GM12864 (cell line): ENCODE data around the gene C9.

Experiments used
- DNase-seq: peaks from one replicate; pipeline ENCODE4 v3.0.0-alpha.2; 2011; ENCODE audit warnings: low read depth
- H3K4me3 ChIP-seq: 2 replicates; pipeline ENCODE4 v1.5.1; 2011; ENCODE audit warnings: mild to moderate bottlenecking, low read depth, low read length, control low read depth
- TF ChIP-seq, protein P1 (sequence below): IDR thresholded peaks from 2 replicates; pipeline ENCODE4 v1.5.1; 2011; ENCODE audit warnings: low read depth, mild to moderate bottlenecking, moderate library complexity, low read length, control low read depth, inconsistent platforms; ENCODE audit errors: missing control alignments

The C9 gene

DNA sequence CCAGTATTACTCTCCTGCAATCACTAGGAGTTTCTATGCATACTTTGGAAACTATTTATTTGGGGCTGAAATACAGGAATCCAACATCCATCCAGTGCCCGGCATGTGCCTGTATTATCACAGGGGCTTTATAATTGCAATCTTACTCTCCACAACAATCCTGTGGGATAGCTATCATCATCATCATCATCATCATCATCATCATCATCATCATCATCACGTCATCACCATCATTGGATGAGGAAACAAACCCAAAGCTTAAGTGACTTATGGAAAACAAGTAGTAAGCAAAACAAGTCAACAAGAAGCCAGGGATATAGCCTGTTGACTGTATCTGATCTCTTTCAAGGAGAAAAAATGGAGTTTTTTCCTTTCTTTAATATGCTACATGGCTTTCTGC lies 97.1 kb downstream of the C9 start:
- DNase-seq: no peak
- TF ChIP-seq, protein P1, sequence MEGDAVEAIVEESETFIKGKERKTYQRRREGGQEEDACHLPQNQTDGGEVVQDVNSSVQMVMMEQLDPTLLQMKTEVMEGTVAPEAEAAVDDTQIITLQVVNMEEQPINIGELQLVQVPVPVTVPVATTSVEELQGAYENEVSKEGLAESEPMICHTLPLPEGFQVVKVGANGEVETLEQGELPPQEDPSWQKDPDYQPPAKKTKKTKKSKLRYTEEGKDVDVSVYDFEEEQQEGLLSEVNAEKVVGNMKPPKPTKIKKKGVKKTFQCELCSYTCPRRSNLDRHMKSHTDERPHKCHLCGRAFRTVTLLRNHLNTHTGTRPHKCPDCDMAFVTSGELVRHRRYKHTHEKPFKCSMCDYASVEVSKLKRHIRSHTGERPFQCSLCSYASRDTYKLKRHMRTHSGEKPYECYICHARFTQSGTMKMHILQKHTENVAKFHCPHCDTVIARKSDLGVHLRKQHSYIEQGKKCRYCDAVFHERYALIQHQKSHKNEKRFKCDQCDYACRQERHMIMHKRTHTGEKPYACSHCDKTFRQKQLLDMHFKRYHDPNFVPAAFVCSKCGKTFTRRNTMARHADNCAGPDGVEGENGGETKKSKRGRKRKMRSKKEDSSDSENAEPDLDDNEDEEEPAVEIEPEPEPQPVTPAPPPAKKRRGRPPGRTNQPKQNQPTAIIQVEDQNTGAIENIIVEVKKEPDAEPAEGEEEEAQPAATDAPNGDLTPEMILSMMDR: no peak
- no peak overlapping the region for H3K4me3 ChIP-seq

DNA sequence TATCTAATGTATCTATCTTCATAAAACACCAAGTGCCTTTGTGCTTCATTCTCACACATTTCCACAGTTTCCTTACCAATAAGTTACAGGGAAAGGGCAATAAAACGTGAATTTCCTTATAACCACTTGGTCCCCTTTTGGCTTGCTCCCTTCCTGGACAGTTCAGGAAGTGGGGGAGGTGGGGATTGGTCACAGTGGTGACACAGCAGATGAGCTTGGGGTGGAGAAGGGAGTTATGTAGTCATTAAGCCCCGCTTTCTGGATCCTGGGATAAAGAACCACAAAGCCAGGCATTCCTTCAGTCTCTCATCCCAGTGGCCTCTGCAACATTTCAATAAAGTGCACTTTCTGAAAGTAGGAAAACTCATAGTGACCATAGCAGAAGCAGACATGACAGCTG lies 97.9 kb downstream of the C9 start:
- no peak for DNase-seq
- TF ChIP-seq, protein P1: no peak

DNA sequence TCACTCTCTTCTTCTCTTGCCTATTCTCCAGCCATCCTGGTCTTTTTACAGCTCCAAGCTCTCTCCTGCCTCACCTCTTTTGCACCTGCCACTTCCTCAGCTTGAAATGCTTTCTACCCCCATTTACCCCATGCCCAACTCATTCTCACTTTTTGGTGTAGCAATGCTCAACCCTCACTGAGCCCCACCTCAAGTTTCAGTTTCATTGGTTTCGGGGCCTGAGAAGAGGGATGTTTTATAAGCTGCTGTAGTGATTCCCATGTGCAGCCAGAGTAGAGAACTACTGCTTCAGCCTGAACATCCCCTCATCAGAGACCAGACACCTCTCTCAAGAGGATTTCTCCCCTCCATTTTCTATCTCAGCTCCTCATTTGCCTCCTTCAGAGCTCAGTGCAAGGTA lies 99.8 kb downstream of the C9 start:
- DNase-seq: peak; percentile 61
- TF ChIP-seq, protein P1: no peak
- no peak overlapping the region for H3K4me3 ChIP-seq

More for the DNA sequence above, 97.9 kb downstream of the C9 start:
- H3K4me3 ChIP-seq: no peak overlapping the region

GRCh38 chr5:39262981-39263380 lies 101.3 kb downstream of the C9 start:
- H3K4me3 ChIP-seq: no peak overlapping the region
- no peak for DNase-seq
- TF ChIP-seq, protein P1: no peak

DNA sequence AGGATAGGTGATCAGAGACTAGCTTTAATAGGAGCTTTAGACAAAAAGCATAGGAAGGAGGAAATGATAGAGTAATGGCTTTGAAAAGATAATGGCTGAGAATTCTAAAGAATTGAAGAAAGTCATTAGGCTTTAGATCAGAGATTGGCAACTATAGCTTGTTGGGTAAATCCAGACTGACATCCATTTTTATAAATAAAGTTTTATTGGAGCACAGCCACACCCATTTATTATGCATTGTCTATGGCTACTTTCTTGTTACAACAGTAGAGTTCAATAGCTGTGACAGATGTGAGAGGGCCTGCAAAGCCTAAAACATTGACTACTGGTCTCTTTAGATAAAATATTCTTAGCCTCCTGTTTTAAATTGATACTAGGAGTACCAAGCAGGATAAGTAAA lies 104.2 kb downstream of the C9 start:
- DNase-seq: no peak
- TF ChIP-seq, protein P1: no peak
- no peak overlapping the region for H3K4me3 ChIP-seq

GRCh38 chr5:39257554-39257953 lies 106.7 kb downstream of the C9 start:
- no peak overlapping the region for H3K4me3 ChIP-seq
- no peak for DNase-seq
- TF ChIP-seq, protein P1: no peak

DNA sequence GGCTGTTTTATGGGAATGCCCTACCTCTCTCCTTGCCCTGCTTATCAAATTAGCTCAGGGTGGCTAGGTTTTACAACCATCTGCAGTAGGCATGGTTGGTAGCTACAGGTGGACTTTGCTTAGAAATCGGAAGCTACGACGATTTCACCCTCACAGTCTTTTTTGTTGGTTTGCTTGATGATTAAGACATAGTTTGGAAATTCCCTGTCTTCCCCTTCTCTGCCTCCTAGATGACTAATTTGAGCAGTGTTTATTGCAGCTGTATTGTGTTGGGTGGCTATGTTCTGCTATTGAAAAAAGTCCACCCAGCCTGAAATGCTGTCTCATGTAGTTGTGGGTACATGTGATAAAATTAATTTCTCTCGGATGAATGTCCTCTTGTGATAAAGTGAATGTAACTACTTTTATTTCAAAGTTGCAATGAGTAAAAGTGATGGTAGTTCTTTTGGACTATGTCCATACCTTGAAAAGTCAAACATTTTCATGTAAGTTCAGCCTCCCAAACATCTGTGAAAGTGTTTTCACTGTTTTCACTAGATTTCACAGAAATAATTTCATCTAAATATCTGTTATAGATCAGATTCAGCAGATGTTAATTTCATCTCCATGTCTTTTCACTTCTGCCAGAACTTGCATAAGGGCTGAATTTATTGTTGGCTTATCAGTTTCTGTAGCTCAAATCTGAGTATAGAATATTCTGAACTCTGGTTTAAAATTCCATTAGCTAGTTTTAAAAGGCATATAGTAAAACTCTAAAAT lies 107.6 kb downstream of the C9 start:
- DNase-seq: peak; percentile 33
- TF ChIP-seq, protein P1: no peak
- H3K4me3 ChIP-seq: no peak overlapping the region
